HepG2 (cell line): Measurements from ENCODE around the gene OR2B3.

ENCODE experiments used
- CTCF ChIP-seq: sonication (generic); formaldehyde crosslinking; IDR thresholded peaks from 2 replicates; pipeline ENCODE4 v1.5.0; 2020; ENCODE audit warnings: mild to moderate bottlenecking, missing genetic modification reagents, moderate library complexity
- EZH2 ChIP-seq: conservative IDR thresholded peaks from 2 replicates; pipeline ENCODE4 v1.6.1; 2012; ENCODE audit warnings: mild to moderate bottlenecking, low read depth, low read length, moderate library complexity
- POLR2A ChIP-seq, 2 experiments: IDR thresholded peaks; 2 replicates each; pipeline ENCODE4 v1.6.1; 2011; ENCODE audit warnings: low read depth in 2 of 2, low read length in 2 of 2, mild to moderate bottlenecking in 1 of 2, moderate library complexity in 1 of 2; ENCODE audit not compliant: insufficient read depth in 1 of 2
- PRDM15 ChIP-seq: sonication (generic); formaldehyde crosslinking; IDR thresholded peaks from 2 replicates; pipeline ENCODE4 v1.4.0; 2020; ENCODE audit warnings: missing genetic modification reagents
- SRF ChIP-seq: IDR thresholded peaks from 2 replicates; pipeline ENCODE4 v1.6.1; 2011; ENCODE audit warnings: mild to moderate bottlenecking, low read depth, low read length, moderate library complexity

- TF ChIP-seq PRDM15 (CRISPR knock-in tag): no peak
- no peak for TF ChIP-seq SRF
- TF ChIP-seq POLR2A (IDR thresholded peaks at IDR 0.05; ENCODE audit: insufficient read depth in 1 of 2, low read depth in 2 of 2, low read length in 2 of 2): no peak
- TF ChIP-seq CTCF (CRISPR knock-in tag): no peak
- TF ChIP-seq EZH2: no peak
Measured at GRCh38 chr6:29087213-29087612, at the start of gene OR2B3.
